Smooth muscle cell (in vitro differentiated cells): Measurements from ENCODE around the gene ELP4. TPM values are rescaled to one million over a fixed set of nuclear protein-coding genes. Genes with fewer than 3 reads are reported as not detected.

Source experiments
- DNase-seq: peaks from one replicate; lab custom pipeline; 2025; ENCODE audit not compliant: unreplicated experiment; lab: John Stamatoyannopoulos, UW
- H2AFZ ChIP-seq: fragments of 200-600 bp; sonication (generic); 2 replicates; pipeline ENCODE4 v1.6.0; 2016; ENCODE audit warnings: antibody characterized with exemption, low read depth, mild to moderate bottlenecking
- H3F3A ChIP-seq: fragments of 200-600 bp; sonication (generic); 2 replicates; pipeline ENCODE4 v1.6.0; 2017; ENCODE audit warnings: antibody characterized with exemption, low read depth
- H3K27ac ChIP-seq: fragments of 200-600 bp; sonication (generic); 2 replicates; pipeline ENCODE4 v1.5.1; 2016; ENCODE audit warnings: low read depth, mild to moderate bottlenecking
- H3K27me3 ChIP-seq: fragments of 200-600 bp; sonication (generic); 2 replicates; pipeline ENCODE4 v1.6.1; 2016; ENCODE audit warnings: low read depth, mild to moderate bottlenecking
- H3K36me3 ChIP-seq: fragments of 200-600 bp; sonication (generic); 2 replicates; pipeline ENCODE4 v1.5.1; 2016; ENCODE audit warnings: low read depth
- H3K4me1 ChIP-seq: fragments of 200-600 bp; sonication (generic); 2 replicates; pipeline ENCODE4 v1.5.1; 2016; ENCODE audit warnings: low read depth
- H3K4me2 ChIP-seq: fragments of 200-600 bp; sonication (generic); 2 replicates; pipeline ENCODE4 v1.6.0; 2016; ENCODE audit warnings: mild to moderate bottlenecking
- H3K4me3 ChIP-seq: fragments of 200-600 bp; sonication (generic); 2 replicates; pipeline ENCODE4 v1.5.1; 2016; ENCODE audit warnings: mild to moderate bottlenecking
- H3K79me2 ChIP-seq: fragments of 200-600 bp; sonication (generic); 2 replicates; pipeline ENCODE4 v1.6.0; 2016; ENCODE audit warnings: low read depth, mild to moderate bottlenecking
- H3K9ac ChIP-seq: fragments of 200-600 bp; sonication (generic); 2 replicates; pipeline ENCODE4 v1.6.0; 2016; ENCODE audit warnings: low read depth
- H3K9me3 ChIP-seq: fragments of 200-600 bp; sonication (generic); replicated peaks from 2 replicates; pipeline ENCODE4 v1.5.1; 2016; ENCODE audit warnings: low read depth
- H4K20me1 ChIP-seq: fragments of 200-600 bp; sonication (generic); 2 replicates; pipeline ENCODE4 v1.6.0; 2016; ENCODE audit warnings: low read depth
- WGBS: methylation state at CpG from one replicate; pipeline ENCODE4 v1.1.7; 2016; ENCODE audit warnings: low lambda C conversion rate; 5-methylcytosine and 5-hydroxymethylcytosine counted together
- polyA plus RNA-seq: library from polyadenylated mRNA; unstranded; fragments of >200 nt; fragmentation: Nextera tagmentation; extraction: Ambion mirVana; gene quantifications from 2 replicates; pipeline ENCODE4 v1.2.1, GENCODE V29; 2016
- total RNA-seq: library from RNA; depleted of rRNA; stranded (reverse); fragments of >200 nt; gene quantifications from 2 replicates; pipeline ENCODE4 v1.2.3, GENCODE V29; 2014
- TF ChIP-seq, protein P1 (sequence below): fragments of 200-600 bp; sonication (generic); IDR thresholded peaks from 2 replicates; pipeline ENCODE4 v1.5.1; 2017; ENCODE audit warnings: borderline replicate concordance, mild to moderate bottlenecking, antibody characterized with exemption; ENCODE audit not compliant: insufficient read depth, poor library complexity, severe bottlenecking

Gene ELP4
- total and polyA plus RNA-seq, 2 experiments from 2014 or later = 19.5 to 28.4 TPM

DNA sequence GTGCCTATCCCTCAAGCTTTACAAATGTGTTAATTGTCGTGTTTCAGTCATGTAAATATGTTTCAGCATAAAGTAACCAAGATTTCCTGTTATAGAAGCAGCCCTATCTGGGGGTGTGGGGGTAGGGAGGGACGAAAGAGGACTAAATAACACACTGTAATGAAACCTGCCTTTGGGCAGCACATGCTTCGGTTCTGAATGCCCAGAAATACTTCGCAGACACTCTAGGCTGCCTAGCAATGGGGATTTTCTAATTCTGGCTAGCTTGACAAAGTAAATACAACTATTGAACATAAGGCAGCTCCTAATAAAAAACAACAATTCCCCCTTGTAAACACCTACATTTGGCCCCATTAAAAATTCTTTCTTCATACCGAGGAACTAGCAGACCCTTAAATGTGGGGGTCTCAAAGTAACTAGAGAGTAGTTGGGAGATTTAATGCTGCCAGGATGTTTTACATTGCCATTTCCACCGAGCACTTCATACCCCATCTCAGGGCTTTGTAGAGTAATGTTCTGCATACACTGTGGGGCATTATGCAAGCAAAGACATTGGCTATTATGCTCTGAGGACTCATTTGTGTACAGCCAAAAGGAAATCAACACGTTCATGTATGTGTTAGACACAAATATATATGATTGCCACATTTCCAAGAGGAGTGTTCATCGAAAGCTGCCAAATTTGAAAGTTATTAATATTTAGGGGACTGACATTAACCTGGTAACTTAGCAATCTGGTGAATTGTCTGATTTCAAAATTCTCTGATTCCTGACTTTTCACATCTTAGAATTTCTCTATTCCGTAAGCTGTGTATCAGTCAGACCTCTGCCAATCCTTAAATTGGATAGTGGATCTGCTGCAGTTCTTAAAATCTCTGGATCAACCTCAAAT is 259.4 kb downstream of the ELP4 start:
- DNase-seq = no peak
- Histone ChIP-seq H3K4me3 (no peak overlapping the region), H3K36me3 (no peaks in the 10 kb centered on the region), H3K27me3 (no peaks in the 10 kb centered on the region), H3K4me1 (peaks cover 54% of the 10 kb centered on the region), H3K79me2 (no peaks in the 10 kb centered on the region), H3K4me2 (no peak overlapping the region), H3K9me3 (no peaks in the 10 kb centered on the region), H4K20me1 (no peaks in the 10 kb centered on the region), H2AFZ (no peak overlapping the region), H3K9ac (no peak overlapping the region), H3F3A (no peaks in the 10 kb centered on the region), H3K27ac (no peak overlapping the region)
- TF ChIP-seq, protein P1, sequence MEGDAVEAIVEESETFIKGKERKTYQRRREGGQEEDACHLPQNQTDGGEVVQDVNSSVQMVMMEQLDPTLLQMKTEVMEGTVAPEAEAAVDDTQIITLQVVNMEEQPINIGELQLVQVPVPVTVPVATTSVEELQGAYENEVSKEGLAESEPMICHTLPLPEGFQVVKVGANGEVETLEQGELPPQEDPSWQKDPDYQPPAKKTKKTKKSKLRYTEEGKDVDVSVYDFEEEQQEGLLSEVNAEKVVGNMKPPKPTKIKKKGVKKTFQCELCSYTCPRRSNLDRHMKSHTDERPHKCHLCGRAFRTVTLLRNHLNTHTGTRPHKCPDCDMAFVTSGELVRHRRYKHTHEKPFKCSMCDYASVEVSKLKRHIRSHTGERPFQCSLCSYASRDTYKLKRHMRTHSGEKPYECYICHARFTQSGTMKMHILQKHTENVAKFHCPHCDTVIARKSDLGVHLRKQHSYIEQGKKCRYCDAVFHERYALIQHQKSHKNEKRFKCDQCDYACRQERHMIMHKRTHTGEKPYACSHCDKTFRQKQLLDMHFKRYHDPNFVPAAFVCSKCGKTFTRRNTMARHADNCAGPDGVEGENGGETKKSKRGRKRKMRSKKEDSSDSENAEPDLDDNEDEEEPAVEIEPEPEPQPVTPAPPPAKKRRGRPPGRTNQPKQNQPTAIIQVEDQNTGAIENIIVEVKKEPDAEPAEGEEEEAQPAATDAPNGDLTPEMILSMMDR = no peak
- 76% methylated on average over 9 of the region's 9 CpGs for WGBS

DNA sequence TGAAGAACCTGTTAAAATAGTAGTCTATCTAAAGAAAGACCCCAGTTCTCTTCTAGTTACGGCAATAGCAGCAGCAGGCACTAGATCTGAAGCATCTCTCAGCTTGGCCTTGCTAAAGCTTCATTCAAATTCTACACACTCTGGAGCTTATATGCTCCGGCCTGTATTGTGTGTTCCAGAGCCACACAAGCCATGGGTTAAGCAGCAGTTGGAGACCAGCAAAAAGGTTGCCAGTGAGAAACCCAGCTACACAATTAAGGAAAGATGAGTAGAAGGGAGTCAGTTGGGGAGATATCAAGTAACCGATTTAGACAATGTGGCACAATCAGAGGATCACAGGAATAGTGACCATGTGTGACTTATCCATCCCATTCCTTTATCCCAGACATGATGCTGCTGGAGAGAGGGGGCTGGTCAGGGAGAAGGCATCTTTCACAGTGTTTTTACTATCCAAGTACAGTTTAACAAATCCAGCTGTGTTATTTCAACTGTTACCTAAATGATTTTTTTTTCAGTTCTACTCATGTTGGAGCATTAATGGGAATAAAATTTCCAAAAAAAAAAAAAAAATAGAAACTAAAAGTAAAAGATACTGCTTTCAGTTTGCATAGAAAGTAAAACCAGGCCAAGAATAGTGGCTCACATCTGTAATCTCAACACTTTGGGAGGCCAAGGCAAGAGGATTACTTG is 260.6 kb downstream of the ELP4 start:
- Histone ChIP-seq H2AFZ (no peak overlapping the region), H3K9me3 (no peaks in the 10 kb centered on the region), H4K20me1 (no peaks in the 10 kb centered on the region), H3K4me3 (no peak overlapping the region), H3K27me3 (no peaks in the 10 kb centered on the region), H3K4me2 (no peak overlapping the region), H3K27ac (no peak overlapping the region), H3K9ac (no peak overlapping the region), H3K4me1 (peaks cover 42% of the 10 kb centered on the region), H3K36me3 (no peaks in the 10 kb centered on the region), H3K79me2 (no peaks in the 10 kb centered on the region), H3F3A (no peaks in the 10 kb centered on the region)
- TF ChIP-seq, protein P1 = no peak
- 95% methylated on average over 3 of the region's 3 CpGs for WGBS
- no peak for DNase-seq

DNA sequence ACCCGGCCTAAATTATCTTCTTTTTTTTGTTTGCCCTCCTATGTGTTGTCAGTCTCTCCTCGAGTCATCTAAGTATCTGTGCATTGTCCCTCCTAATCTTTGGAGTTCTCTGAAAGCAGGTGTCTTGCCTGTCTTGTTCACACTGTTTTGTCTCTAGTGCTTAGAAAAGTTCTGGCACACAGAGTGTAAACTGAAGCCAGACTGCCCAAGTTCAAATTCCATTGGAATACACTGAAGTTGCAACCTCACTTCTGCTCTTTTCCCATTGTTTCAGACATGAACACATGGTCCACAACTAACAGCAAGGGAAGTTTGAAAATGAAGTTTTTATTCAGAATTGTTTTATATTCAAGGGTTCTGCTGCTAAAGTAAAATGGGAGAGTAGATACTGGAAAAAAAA is 262.8 kb downstream of the ELP4 start:
- Histone ChIP-seq H3F3A (no peaks in the 10 kb centered on the region), H4K20me1 (no peaks in the 10 kb centered on the region), H2AFZ (no peak overlapping the region), H3K9ac (no peak overlapping the region), H3K27ac (no peak overlapping the region), H3K4me3 (no peak overlapping the region), H3K27me3 (no peaks in the 10 kb centered on the region), H3K79me2 (no peaks in the 10 kb centered on the region), H3K9me3 (no peaks in the 10 kb centered on the region), H3K36me3 (no peaks in the 10 kb centered on the region), H3K4me1 (peaks cover 20% of the 10 kb centered on the region), H3K4me2 (no peak overlapping the region)
- WGBS = 97% methylated on average over 2 of the region's 2 CpGs
- DNase-seq = no peak
- TF ChIP-seq, protein P1 = no peak
